Gastroesophageal sphincter (tissue), 3 donors: ENCODE data around the gene TXNDC11.

Source experiments
- EP300 ChIP-seq: sonication (generic); formaldehyde crosslinking; IDR thresholded peaks from one replicate; pipeline ENCODE4 v1.6.1; 2017; ENCODE audit warnings: antibody characterized with exemption, mild to moderate bottlenecking
- POLR2AphosphoS5 ChIP-seq: sonication (generic); formaldehyde crosslinking; IDR thresholded peaks from one replicate; pipeline ENCODE4 v1.6.1; 2017; ENCODE audit warnings: antibody characterized with exemption
- TF ChIP-seq, protein P1 (sequence below), 4 experiments: fragments of 200-600 bp in 2 of 4; fragments of 450-650 bp in 2 of 4; sonication (generic) in 1 of 4; IDR thresholded peaks; one replicate each; pipeline ENCODE4 v1.5.1; 2017 to 2019; ENCODE audit warnings: antibody characterized with exemption in 4 of 4, mild to moderate bottlenecking in 2 of 4, moderate library complexity in 2 of 4

DNA sequence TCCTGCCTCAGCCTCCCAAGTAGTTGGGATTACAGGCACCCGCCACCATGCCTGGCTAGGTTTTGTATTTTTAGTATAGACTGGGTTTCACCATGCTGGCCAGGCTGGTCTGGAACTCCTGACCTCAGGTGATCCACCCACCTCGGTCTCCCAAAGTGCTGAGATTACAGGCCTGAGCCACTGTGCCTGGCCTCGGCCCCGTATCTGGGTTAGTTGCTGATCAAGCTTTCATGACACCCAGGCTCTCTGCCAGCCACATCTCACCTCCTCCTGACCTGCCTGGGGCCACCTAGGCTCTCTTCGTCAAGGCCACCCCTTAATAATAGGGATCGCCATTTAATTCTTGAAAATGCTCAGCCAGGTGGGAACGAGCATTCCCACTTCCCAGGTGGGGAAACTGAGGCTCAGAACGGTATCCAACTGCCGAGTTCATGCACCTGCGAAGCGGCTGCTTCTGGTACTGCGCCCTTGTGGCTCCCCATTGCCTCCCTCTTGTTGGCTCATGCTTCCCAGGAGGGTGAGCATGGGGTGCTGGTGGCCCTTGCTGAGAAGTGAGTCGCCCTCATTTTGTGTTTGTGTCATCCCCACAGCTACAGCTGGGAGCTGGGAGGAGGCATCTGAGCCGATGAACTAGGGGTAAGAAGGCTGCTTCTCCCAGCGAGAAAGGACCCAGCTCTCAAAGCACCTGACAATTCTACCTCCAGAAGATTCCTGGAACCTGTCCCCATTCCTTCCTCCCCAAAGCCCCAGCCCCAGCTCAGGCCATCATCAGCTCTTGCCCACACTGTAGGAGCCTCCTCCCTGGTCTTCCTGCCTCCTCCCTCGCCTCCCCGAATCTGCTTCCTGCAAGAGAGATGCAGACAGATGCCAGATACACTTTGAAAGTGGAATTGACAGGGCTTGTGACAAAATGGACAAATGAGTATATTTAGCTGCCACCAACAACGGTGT, 91.7 kb downstream of the TXNDC11 start:
- TF ChIP-seq, protein P1, sequence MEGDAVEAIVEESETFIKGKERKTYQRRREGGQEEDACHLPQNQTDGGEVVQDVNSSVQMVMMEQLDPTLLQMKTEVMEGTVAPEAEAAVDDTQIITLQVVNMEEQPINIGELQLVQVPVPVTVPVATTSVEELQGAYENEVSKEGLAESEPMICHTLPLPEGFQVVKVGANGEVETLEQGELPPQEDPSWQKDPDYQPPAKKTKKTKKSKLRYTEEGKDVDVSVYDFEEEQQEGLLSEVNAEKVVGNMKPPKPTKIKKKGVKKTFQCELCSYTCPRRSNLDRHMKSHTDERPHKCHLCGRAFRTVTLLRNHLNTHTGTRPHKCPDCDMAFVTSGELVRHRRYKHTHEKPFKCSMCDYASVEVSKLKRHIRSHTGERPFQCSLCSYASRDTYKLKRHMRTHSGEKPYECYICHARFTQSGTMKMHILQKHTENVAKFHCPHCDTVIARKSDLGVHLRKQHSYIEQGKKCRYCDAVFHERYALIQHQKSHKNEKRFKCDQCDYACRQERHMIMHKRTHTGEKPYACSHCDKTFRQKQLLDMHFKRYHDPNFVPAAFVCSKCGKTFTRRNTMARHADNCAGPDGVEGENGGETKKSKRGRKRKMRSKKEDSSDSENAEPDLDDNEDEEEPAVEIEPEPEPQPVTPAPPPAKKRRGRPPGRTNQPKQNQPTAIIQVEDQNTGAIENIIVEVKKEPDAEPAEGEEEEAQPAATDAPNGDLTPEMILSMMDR (IDR thresholded peaks at IDR 0.05) = no peak
- TF ChIP-seq EP300 (no peak), POLR2AphosphoS5 (no peak)
